HUES64 (cell line): ENCODE data around the gene GAB2.

Experiments used
- H3K27ac ChIP-seq: 2 replicates; pipeline ENCODE4 v1.7.0; 2013; ENCODE audit warnings: low read depth, low read length, inconsistent platforms
- H3K27me3 ChIP-seq: 2 replicates; pipeline ENCODE4 v1.6.1; 2013; ENCODE audit warnings: mild to moderate bottlenecking, low read length; ENCODE audit not compliant: insufficient read depth
- H3K36me3 ChIP-seq: 2 replicates; pipeline ENCODE4 v1.6.1; 2013; ENCODE audit warnings: mild to moderate bottlenecking, low read length; ENCODE audit not compliant: insufficient read depth
- H3K4me1 ChIP-seq: 2 replicates; pipeline ENCODE4 v1.6.1; 2013; ENCODE audit warnings: mild to moderate bottlenecking, low read length, moderate library complexity; ENCODE audit not compliant: insufficient read depth
- H3K4me3 ChIP-seq: 2 replicates; pipeline ENCODE4 v1.5.1; 2013; ENCODE audit warnings: mild to moderate bottlenecking, low read length, moderate library complexity
- H3K9ac ChIP-seq: 2 replicates; pipeline ENCODE4 v1.6.1; 2013; ENCODE audit warnings: mild to moderate bottlenecking, low read depth, low read length
- H3K9me3 ChIP-seq: 2 replicates; pipeline ENCODE4 v1.6.1; 2013; ENCODE audit warnings: low read depth, low read length; ENCODE audit not compliant: insufficient read depth
- WGBS: fragments of 150-250, 120-280 bp; methylation state at CpG from one replicate; pipeline ENCODE4 v1.1.7; 2013; ENCODE audit warnings: missing lambda C conversion rate; 5-methylcytosine and 5-hydroxymethylcytosine counted together

The GAB2 gene

GRCh38 chr11:78350091-78350645 is 67.5 kb downstream of the GAB2 start:
- H3K4me1 ChIP-seq, result peaks cover 37% of the 10 kb centered on the region
- H3K36me3 ChIP-seq, result no peaks in the 10 kb centered on the region
- 63% methylated on average over 6 of the region's 6 CpGs for WGBS
- peak overlapping the region; percentile 46; the same call in 1 of the 2 replicates for H3K9ac ChIP-seq
- H3K27me3 ChIP-seq, result no peaks in the 10 kb centered on the region
- H3K27ac ChIP-seq, result peak overlapping the region; percentile 39
- H3K4me3 ChIP-seq, result no peak overlapping the region
- H3K9me3 ChIP-seq, result no peaks in the 10 kb centered on the region

DNA sequence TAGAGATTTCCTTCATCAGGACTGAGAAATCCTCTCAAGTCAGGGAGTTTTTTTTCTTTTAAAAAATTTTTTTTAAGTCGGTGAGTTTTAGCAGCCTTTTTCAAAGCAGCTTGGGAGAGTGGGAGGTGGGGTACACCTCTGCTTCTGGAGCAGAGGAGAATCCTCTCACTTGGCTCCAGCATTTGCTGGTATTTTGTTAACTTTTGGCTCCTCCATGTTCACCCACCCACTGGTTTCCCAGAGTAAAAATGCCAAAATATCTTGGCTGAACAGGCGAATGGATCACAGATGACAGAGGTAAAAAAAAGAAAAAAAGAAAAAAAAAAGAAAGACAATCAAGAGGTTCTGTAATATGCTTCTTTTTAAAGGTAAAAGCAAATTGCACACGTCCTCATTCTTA is 68.0 kb downstream of the GAB2 start:
- WGBS, result 86% methylated on average over 3 of the region's 3 CpGs
- H3K27me3 ChIP-seq, result no peaks in the 10 kb centered on the region
- no peaks in the 10 kb centered on the region for H3K36me3 ChIP-seq
- H3K4me1 ChIP-seq, result peaks cover 31% of the 10 kb centered on the region
- no peak overlapping the region; the same call in 1 of the 2 replicates for H3K27ac ChIP-seq
- H3K9ac ChIP-seq, result peak overlapping the region; percentile 46; the same call in 1 of the 2 replicates
- H3K4me3 ChIP-seq, result no peak overlapping the region
- H3K9me3 ChIP-seq, result no peaks in the 10 kb centered on the region

GRCh38 chr11:78349114-78349513 is 68.5 kb downstream of the GAB2 start:
- Histone ChIP-seq H3K36me3 (no peaks in the 10 kb centered on the region), H3K27ac (no peak overlapping the region), H3K27me3 (no peaks in the 10 kb centered on the region), H3K9me3 (no peaks in the 10 kb centered on the region), H3K4me1 (peaks cover 28% of the 10 kb centered on the region), H3K9ac (no peak overlapping the region), H3K4me3 (no peak overlapping the region)
- 100% methylated on average over 1 of the region's 3 CpGs for WGBS

- Histone ChIP-seq H3K36me3 (no peaks in the 10 kb centered on the region), H3K4me3 (no peak overlapping the region), H3K27ac (no peak overlapping the region), H3K9ac (no peak overlapping the region), H3K9me3 (no peaks in the 10 kb centered on the region), H3K27me3 (no peaks in the 10 kb centered on the region), H3K4me1 (peaks cover 28% of the 10 kb centered on the region)
Observed at GRCh38 chr11:78347956-78348355, 69.7 kb downstream of the GAB2 start.

- Histone ChIP-seq H3K27me3 (no peaks in the 10 kb centered on the region), H3K36me3 (no peaks in the 10 kb centered on the region), H3K4me3 (no peak overlapping the region), H3K4me1 (peaks cover 24% of the 10 kb centered on the region), H3K9ac (no peak overlapping the region), H3K9me3 (no peaks in the 10 kb centered on the region), H3K27ac (no peak overlapping the region)
- 100% methylated on average over 1 of the region's 1 CpG for WGBS
Observed at GRCh38 chr11:78346799-78347198, 70.8 kb downstream of the GAB2 start.

GRCh38 chr11:78345450-78345849 is 72.2 kb downstream of the GAB2 start:
- Histone ChIP-seq H3K4me1 (peaks cover 13% of the 10 kb centered on the region), H3K9ac (no peak overlapping the region), H3K27me3 (no peaks in the 10 kb centered on the region), H3K27ac (no peak overlapping the region), H3K9me3 (no peaks in the 10 kb centered on the region), H3K4me3 (no peak overlapping the region), H3K36me3 (no peaks in the 10 kb centered on the region)
- 95% methylated on average over 3 of the region's 3 CpGs for whole genome bisulfite sequencing

DNA sequence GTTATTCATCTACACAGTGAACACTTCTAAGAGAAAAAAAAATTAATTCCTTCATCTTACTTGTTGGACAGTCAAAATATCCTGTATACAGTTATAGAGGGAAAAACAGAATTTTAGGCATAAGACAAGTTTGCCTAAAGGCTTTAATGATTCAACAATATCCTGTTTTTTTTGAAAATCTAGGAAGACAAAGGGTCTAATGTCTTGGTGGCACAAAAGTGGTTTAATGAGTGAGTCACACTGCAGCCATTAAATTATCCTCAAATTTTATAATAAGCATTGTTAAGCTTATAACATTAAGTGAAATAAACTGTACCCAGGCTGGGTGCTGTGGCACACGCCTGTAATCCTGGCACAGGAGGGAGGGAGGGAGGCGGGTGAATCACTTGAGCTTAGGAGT is 72.9 kb downstream of the GAB2 start:
- H3K4me3 ChIP-seq, result no peak overlapping the region
- peaks cover 6% of the 10 kb centered on the region for H3K4me1 ChIP-seq
- H3K27me3 ChIP-seq, result no peaks in the 10 kb centered on the region
- H3K27ac ChIP-seq, result no peak overlapping the region
- H3K36me3 ChIP-seq, result no peaks in the 10 kb centered on the region
- H3K9me3 ChIP-seq, result no peaks in the 10 kb centered on the region
- WGBS, result 91% methylated on average over 2 of the region's 2 CpGs
- no peak overlapping the region for H3K9ac ChIP-seq

- no peaks in the 10 kb centered on the region for H3K9me3 ChIP-seq
- no peak overlapping the region for H3K27ac ChIP-seq
- H3K36me3 ChIP-seq, result no peaks in the 10 kb centered on the region
- no peak overlapping the region for H3K4me3 ChIP-seq
- H3K27me3 ChIP-seq, result no peaks in the 10 kb centered on the region
- no peak overlapping the region for H3K9ac ChIP-seq
- 89% methylated on average over 1 of the region's 1 CpG for WGBS
- no peaks in the 10 kb centered on the region for H3K4me1 ChIP-seq
Observed at GRCh38 chr11:78344094-78344493, 73.5 kb downstream of the GAB2 start.

GRCh38 chr11:78343303-78343702 is 74.3 kb downstream of the GAB2 start:
- H3K27me3 ChIP-seq, result no peaks in the 10 kb centered on the region
- H3K36me3 ChIP-seq, result no peaks in the 10 kb centered on the region
- no peak overlapping the region for H3K4me3 ChIP-seq
- no peak overlapping the region for H3K9ac ChIP-seq
- H3K9me3 ChIP-seq, result no peaks in the 10 kb centered on the region
- no peak overlapping the region for H3K27ac ChIP-seq
- WGBS, result 97% methylated on average over 2 of the region's 2 CpGs
- H3K4me1 ChIP-seq, result no peaks in the 10 kb centered on the region

GRCh38 chr11:78341841-78342240 is 75.8 kb downstream of the GAB2 start:
- Histone ChIP-seq H3K4me1 (peaks cover 6% of the 10 kb centered on the region; the same call in 1 of the 2 replicates), H3K27ac (no peak overlapping the region), H3K4me3 (no peak overlapping the region), H3K9me3 (no peaks in the 10 kb centered on the region), H3K9ac (no peak overlapping the region), H3K36me3 (no peaks in the 10 kb centered on the region), H3K27me3 (no peaks in the 10 kb centered on the region)
- WGBS, result 91% methylated on average over 2 of the region's 2 CpGs

DNA sequence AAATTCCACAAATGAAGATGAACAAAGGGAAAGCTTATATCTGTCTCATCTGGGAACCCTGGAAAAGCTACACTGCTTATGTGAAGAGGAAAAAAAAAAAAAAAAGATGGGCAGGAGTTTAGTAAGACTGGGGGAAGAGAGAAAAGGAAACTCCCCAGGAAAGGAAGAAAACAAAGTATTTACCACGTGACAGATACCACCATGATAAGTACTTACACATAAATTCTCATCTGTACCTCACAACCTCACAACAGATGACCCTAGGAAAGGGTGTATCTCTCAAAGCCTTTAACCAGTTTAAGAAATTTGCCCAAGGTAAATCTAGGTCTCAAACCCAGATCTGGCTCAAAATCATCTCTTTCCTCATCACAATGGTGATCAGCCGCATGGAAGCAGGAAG is 77.1 kb downstream of the GAB2 start:
- H3K27ac ChIP-seq, result no peak overlapping the region
- no peak overlapping the region for H3K9ac ChIP-seq
- peaks cover 6% of the 10 kb centered on the region; the same call in 1 of the 2 replicates for H3K4me1 ChIP-seq
- H3K36me3 ChIP-seq, result no peaks in the 10 kb centered on the region
- WGBS, result 100% methylated on average over 2 of the region's 2 CpGs
- no peak overlapping the region for H3K4me3 ChIP-seq
- H3K9me3 ChIP-seq, result no peaks in the 10 kb centered on the region
- no peaks in the 10 kb centered on the region for H3K27me3 ChIP-seq

DNA sequence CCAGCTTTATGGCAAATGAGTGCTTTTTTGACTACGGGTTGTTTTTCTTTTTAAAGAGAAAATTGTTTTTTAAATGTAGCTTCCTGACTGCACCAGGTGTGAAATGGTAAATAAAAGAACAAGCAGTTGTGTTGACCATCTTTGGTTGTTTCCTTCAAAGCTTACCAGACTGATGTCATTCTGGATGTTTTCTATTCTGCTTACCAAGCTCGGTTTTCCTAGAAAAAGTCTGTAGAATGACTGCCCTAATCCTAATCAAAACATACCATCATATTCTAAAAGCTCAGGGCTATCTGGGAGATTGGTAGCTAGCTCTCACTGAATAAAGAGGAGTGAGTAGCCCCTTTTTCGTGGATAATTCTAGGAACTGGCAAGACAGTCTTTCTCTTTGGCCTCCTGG is 77.7 kb downstream of the GAB2 start:
- no peaks in the 10 kb centered on the region for H3K36me3 ChIP-seq
- H3K4me3 ChIP-seq, result no peak overlapping the region
- no peaks in the 10 kb centered on the region for H3K27me3 ChIP-seq
- no peak overlapping the region for H3K27ac ChIP-seq
- H3K9ac ChIP-seq, result no peak overlapping the region
- H3K9me3 ChIP-seq, result no peaks in the 10 kb centered on the region
- H3K4me1 ChIP-seq, result peaks cover 6% of the 10 kb centered on the region; the same call in 1 of the 2 replicates
- WGBS, result 88% methylated on average over 3 of the region's 3 CpGs
